Kidney glomerular epithelial cell (primary cell): Measurements from ENCODE around the gene NFAM1.
A peak's percentile ranks its signal among the peaks of the same experiment; 100 is the strongest.

ENCODE experiments used
- DNase-seq: peaks from one replicate; lab custom pipeline; 2025; lab: John Stamatoyannopoulos, UW

The NFAM1 gene, protein sequence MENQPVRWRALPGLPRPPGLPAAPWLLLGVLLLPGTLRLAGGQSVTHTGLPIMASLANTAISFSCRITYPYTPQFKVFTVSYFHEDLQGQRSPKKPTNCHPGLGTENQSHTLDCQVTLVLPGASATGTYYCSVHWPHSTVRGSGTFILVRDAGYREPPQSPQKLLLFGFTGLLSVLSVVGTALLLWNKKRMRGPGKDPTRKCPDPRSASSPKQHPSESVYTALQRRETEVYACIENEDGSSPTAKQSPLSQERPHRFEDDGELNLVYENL

DNA sequence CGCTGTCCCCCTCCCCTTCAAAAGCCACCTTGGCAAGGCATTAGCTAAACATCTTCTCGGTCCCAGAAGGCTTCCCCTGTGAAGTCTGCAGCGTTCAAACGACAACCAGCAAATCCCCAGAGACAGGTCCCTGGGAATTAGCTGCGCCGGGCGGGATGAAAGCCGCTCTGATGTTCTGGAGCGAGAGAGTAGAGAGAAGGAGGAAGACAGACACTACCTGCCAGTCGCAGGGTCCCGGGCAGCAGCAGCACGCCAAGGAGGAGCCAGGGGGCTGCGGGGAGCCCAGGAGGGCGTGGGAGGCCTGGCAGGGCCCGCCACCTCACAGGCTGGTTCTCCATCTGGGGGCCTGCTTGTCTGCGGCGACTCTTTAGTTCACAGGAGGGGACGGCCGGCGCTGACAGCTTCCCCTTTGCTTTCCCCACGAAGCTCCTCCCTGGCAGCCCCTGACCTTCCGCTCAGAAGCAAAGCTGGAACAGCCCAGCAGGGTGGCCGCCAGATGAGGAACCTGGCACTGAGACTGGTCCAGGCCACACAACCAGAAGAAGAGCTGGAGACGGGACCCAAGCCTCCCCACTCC lies at the start of gene NFAM1:
Gene NFAM1 (minus strand): TSS at position 384 of the 577 bp plus-strand sequence. CDS start 46 bp downstream, at position 338.
- no peak for DNase-seq

DNA sequence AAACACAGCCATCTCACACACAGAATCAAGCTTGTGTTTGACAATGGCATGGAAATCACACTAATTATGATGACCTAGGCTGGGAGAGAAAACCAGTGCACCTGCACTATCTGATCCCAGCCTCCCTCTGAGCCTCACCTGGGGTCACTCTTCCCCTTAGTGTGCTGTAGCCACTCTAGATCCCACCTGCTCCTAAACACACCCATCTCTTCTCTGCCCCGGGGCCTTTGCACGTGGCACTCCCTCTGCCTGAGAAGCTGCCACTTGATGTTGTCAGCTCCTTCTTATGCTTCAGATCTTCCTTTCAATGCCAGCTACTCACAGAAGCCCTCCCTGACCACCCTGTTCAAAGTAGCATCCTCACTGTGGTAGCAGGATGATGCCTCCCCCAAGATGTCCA lies 42.9 kb upstream of the NFAM1 start:
- no peak for DNase-seq

DNA sequence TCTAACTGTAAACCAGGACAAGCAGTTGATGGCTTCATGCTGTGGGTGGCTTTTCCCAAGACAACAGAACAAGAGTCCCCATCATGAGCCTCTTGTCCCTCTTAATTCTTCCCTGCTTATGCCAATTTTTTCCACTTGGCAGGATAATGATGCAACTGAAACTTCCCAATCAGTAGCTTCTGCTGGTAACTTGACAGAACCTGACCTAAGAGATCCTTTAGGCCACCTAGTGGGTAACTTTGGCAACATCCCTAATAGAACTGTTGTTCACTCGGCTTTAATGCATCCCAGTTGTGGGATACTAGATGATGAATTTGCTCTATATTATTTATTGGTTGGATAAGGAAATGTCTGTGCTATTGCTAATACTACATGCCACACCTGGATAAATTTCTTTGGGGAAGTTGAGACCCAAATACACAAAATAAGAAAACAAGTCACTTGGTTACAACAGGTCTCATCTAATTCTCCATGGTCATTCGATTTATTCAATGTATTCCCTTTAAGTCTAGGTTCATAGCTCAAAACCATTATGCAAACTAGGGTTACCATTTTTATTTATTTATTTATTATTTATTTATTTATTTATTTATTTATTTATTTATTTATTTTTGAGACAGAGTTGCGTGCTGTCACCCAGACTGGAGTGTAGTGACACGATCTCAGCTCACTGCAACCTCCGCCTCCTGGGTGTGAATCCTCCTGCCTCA lies 41.4 kb upstream of the NFAM1 start:
- DNase-seq, result peak; percentile 56

DNA sequence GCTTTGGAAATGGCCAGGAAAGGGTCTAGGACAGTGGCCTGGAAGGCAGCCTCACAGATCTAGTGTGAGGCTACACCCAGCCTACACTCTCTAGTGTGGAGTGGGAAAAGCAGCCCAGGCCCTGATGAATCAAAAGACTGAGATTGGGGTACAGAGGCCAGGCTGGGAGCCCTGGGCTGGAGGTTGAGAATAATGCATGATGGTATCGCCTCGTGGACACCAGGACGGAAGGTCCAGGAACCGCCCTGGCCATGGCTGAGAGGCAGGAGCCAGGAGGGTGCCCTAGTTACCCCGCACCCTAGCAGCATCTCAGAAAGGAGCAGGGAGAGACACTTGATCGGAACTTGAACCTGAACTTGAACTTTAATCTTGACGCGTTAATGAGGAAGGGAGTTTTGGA lies 40.5 kb upstream of the NFAM1 start:
- DNase-seq, result no peak

DNA sequence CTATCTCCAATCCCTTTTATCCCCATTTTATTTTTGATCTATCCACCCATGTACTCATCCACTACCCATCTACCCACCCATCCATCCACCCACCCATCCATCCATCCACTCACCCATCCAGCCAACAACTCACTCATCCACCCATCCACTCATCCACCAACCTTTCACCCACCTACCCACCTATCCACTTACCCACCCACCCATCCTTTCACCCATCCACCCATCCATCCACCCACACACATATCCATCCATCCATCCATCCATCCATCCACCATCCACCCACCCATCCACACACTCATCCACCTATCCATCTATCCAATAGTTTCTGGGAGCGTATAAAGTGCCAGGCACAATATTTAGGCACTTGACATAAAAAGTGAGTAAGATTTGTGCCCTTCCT lies 39.2 kb upstream of the NFAM1 start:
- DNase-seq, result no peak

DNA sequence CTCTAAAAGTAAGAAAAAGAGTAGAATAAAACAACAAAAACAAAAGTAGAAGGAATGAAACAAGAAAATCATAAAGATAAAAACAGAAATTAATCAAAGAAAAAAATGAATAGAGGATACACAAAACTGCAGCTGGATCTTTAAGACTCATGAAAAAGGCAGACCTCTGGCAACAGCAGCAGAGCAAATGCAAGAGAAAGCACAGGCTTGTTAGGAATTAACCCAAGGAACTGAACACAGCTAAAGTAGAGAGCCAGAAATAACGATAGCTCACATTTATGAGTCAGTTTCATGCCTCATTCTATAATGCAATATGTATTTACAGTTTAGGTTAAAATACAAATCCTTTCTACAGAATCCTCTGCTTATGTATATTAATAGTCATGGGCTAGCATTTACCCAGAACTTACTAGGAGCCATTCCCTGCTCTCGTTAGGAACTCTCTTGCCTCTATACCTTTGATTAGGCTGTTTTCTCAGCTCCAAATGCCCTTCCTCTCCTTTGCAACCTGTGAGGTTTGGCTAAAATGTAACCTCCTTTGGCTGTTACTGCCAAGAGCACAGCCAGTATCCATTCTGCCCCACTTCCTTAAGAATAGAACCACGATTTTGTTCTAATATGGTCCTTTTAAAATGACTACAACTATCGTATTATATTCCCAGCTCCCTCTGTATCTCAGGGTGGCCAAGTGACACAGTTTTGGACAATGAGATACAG lies 38.3 kb upstream of the NFAM1 start:
- DNase-seq, result no peak

DNA sequence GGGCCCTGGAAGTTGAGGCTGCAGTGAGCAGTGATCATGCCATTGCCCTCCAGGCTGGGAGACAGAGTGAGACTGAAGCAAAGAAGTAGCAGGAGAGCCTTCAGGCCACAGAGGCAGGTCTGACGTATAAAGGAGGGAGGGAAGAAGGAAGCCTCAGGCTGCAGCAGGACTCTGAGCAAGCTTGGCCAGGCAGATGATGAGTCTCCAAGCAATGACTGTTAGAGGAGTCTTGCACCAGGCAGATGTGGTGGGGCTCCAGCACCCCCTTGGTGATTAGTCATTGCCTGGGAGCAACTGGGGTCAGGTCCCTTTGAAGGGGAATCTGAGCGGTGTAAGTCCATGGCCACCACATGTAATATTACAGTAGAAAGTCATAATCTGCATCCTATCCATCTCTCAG lies 36.6 kb upstream of the NFAM1 start:
- DNase-seq, result no peak

DNA sequence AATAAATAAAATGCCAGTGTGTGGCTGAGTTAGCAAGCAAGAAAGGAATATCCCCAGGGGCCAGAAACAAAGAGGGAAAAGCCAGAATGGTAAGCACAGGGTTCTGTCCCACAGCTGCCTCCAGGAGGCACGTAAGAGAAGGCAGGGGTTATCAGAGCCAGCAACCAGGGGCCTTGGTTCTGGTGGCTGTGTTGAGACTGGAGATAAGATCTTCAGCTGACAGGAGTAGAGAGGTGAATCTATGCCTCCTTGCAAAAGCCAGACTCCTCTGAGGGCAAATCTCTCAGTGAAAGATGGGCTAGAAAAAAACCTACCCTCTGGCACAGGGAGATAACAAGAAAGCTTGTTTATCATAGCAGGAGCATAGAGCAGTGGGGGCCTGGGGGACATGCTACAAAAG lies 29.8 kb upstream of the NFAM1 start:
- no peak for DNase-seq

DNA sequence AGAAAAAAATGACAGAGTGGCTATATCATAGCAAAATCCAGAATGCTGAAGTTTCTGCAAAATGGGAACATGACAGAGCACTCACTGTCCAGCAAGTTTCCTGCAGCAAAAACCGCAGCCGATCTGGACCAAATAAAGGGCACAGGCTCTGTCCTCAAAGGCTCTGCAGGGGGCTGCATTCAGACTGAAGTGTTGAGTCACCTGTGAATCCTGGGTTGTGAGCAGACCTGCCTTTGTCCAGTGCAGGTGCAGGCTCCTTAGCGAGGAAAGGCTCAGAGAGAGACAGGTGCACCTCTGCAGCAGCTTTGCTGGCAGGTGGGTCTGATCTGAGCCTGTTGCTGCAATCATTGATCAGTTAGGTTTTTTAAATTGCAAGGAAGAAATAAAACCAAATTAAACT lies 29.3 kb upstream of the NFAM1 start:
- DNase-seq, result no peak

DNA sequence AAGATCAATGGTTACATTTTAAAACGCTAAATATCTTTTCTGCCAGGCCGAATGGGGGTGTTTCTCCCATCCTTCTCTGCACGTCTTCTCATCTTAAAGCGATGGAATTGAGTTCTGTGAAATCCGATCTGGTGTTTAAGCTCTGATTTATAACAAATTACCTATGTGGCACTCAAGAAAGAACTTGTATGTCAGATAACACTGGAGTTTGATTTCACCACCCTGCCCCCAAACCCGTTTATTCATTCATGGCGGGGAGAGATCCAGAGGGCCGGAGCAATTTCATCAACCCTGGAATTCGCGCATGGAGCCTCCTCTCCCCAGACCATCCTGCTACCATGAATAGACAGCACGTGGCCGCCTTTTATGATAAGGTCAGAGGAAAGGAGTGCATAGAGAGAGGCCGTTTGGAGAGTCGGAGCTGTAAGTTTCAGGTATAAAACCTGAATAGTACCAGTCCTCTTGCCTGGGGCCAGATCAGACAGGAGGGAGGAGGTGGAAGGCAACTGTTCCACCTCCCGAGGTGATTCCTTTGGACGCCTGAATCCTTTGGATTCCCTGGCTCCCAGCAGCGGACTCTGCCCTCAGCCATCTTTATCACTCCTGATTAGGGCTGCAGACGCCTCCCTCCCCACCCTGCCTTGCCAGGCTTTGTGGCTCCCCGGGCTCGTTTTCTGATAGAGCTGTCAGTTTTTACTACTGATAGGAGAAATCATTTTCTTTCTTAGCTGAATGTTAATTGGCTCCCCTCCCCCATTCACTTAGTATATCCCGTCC lies 27.3 kb upstream of the NFAM1 start:
- DNase-seq, result no peak

DNA sequence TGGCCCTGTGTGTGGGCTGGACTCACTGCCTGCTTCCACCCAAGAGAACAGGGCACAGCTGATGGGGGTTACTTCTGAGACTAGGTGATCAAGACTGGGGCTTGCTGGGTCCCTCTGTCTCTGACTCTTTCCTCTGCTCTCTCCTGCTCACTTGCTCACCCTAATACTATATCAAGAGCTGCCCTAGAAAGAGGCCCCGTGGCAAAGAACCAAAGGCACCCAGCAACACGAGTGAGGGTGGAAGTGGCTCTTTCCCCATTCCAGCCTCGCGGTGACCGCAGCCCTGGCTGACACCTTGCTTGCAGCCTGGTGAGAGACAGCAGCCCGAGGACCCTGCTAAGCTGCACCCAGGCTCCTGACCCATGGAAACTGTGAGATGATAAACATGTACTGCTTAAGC lies 20.7 kb upstream of the NFAM1 start:
- DNase-seq, result no peak

DNA sequence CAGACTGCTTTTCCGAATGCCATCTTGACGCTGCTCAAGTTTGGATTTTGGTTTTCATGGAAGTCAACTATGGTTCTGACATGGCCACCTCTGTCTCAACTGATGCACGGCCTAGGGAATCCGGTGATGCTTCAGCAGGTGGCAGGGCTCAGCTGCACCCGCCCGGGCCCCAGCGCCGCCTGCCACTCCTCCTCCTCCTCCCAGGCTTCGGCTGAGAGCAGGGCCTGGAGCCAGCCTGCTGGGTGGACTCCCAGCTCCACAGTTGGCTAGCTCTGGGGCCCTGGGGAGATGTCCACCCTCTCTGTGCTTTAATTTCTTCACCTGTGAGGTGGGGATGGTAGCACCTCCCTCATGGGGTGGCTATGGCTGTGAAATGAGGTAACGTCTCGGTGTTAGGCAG lies 20.3 kb upstream of the NFAM1 start:
- no peak for DNase-seq

DNA sequence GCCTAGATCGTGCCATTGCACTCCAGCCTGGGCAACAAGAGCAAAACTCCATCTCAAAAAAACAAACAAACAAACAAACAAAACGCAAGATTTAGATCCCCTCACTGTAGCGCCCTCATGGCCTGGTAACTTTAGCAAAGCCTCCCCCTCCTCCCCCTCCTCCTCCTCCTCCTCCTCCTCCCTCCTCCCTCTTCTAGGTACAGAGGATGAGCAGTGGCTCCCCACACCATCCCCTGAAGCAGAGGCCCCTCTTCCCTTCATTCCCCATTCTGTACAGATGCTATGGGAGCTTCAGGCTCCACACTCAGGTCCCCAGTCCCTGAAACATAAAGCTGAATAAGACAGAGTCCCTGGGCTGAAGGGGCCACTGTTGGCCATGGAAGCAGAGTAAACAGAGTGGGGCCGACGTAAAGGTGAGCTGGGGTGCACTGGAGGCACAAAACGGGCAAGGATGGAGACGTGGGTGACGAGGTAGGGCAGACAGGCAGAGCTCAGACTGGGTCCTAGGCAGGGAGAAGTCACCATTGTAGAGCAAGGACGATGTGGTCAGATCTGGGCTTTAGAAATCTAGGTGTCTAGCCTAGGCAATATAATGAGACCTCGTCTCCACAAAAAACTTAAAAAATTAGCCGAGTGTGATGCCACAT lies 19.4 kb upstream of the NFAM1 start:
- no peak for DNase-seq

DNA sequence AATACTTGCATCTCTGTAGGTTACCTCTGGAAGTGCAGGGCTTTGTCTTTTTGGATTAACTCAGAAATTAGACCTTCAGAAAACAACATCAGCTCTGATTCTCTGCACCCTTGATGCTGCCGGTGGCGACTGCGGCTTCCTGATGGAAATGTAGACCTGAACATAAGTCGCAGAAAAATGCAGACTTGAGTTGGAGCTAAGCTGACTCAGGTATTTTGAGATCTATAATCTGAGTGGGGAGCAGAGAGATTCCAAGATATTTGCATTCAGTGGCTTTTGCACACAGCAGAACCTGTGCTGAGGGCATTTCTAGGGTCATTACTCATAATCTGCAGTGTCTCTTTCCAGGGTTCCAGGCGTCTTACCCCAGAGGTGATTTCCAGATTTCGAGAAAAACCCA lies 18.7 kb upstream of the NFAM1 start:
- no peak for DNase-seq

DNA sequence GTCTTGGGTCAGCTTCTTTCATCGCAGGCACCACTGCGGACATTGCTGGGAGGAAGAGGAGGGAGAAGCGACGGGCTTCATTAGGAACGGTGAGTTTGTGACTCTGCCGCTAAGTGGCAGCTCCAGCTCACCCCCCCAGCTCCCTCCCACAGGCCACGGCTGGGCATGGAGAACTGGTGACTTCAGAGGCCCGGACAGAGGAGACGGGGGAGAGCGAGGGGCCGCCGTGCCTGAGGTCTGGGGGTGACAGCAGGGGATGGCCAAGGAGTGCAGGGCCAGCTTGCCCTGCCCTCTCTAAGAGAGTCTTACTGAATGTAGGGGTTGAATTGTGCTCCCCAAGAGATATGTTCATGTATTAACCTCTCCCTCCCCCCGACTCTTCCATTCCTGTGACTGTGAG lies 13.9 kb upstream of the NFAM1 start:
- no peak for DNase-seq

DNA sequence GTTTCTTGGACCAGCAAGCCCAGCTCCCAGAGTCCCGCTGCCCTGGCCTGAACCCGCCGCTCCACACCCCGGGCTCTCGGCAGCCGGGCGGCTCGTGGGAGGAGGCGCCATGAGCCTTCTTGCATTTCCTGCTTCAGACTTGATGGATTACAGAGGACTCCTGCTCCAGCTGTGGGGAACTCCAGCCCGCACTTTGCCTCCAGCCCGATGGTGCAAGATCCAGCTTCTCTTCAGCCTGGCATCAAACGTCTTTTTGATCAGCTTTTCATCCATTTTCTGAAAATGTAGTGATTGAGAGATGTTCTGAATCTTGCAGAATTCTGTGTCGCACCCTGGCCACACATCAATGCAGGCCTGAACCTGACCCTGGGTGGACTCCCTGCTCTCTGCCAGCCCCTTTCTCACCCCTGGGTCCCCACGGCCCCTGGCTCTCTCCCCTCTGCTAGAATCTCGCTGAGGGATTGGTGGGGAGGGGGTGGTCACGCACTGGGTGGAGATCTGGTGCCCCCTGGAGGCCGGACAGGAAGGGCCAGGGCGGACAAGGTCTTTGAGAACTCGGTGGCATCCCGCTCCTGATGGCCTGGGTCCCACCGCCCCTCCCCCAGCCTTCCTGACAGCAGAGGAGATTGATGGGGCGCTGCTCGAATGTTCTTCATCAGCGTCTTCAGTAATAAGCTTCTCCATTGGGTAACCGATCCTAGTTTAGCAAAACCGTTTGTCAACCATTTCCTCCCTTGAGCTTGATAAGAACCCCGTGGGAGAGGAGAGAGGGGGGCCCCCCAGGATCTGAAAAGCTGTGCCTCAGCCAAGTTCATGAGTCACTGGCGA lies 12.1 kb upstream of the NFAM1 start:
- peak; percentile 64 for DNase-seq

DNA sequence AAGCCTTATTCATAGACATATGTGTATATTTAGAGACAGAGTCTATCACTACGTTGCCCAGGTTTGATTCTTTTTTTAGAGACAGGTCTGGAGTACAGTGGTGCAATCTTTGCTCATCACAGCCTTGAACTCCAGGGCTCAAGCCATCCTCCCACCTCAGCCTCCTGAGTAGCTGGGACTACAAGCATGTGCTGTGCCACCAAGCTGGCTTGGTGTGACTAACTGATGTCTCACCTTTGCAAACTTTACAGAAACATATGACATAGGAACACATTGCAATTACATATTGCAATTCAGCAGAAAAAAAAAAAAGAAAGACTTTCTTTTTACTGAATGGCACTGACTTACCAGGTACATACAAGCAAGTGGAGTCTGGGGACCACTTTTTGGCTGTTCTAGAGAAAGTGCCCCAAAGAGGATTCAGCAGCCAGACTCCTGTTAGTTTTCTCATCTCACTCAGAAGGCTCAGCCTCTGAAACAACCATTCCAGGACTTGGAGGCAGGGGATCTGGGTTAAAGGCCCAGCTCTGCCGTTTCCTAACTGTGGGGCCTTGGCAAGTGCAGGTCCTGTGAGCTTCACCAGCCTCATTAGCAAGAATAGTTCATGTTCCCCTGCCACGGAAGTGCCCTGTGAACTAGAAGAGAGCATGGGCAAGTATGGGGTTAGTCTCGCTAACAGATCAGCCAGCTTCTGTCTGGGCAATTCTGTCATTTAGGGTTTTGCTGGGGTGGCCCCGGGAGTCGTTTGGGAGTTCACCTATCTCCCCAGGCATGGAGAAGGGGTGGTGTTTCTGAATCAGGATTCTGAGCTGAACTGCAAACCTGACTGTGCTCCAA lies 11.3 kb upstream of the NFAM1 start:
- no peak for DNase-seq

DNA sequence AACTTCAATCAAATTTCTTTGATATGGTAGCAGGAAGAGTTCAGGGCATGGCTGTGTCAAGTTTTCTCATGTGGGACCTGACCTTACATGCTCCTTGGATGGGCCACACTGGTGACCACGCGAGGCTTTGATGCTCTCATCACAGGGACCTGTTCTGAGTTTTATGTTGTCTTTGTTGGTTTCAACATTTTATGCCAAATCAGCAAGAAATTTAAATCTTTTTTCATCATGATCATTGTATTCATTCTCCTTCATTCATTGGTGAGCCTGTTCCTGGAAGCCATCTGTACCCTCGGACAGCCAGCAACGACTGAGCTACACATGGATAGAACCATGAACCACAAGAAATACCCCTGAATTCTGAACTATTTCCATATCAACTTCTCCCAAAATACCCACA lies 10.5 kb upstream of the NFAM1 start:
- DNase-seq, result no peak

DNA sequence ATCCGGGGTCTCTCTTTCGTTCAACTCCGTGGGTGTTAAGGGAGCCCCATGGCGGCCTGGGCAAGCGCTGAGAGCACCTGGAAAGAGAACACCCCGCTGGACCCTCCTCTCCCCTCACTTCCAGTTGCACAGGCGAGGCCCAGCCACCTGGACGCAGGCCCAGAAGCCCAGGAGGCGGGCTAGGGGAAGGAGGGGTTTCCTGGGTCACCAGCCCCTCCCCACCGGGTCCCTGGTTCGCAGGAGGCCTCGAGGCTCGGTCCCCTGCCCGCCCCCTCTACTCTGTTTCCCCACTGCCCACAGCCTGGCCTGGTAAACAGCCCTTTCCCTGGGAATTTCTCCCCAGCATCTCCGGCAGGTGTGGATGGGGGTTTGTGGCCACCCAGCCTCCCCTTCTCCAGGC lies 8.5 kb upstream of the NFAM1 start:
- no peak for DNase-seq
